IMR-90 (cell line): Measurements from ENCODE around the gene OSBPL2. TPM values are rescaled to one million over a fixed set of nuclear protein-coding genes. Genes with fewer than 3 reads are reported as not detected.

Experiments
- ATAC-seq: fragments of 200-7000 bp; cut with Tn5 transposase; 2 replicates; pipeline ENCODE4 v1.9.1; 2020; ENCODE audit warnings: low read depth, mild to moderate bottlenecking, moderate library complexity
- BruUV-seq: library from RNA; stranded (reverse); fragments of 400-500 nt; replicated peaks from 2 replicates; lab custom pipeline; 2021; lab: Mats Ljungman, UMichigan
- CTCF ChIA-PET: fragments of 300-600 bp; formaldehyde crosslinking; extraction: SDS; loops from one replicate; lab custom pipeline; 2021; ENCODE audit warnings: antibody characterized with exemption; lab: Yijun Ruan, JAX
- POLR2A ChIA-PET: fragments of 300-600 bp; sonication (Branson Sonifier 250); formaldehyde crosslinking; loops from one replicate; lab custom pipeline; 2022; ENCODE audit warnings: antibody characterized with exemption; ENCODE audit not compliant: unreplicated experiment; lab: Charles Lee
- DNase-seq: peaks from one replicate; pipeline ENCODE4 v3.0.0; 2013
- H2AFZ ChIP-seq: replicated peaks from 2 replicates; pipeline ENCODE3; 2013; ENCODE audit warnings: low read length, mild to moderate bottlenecking; ENCODE audit not compliant: poor library complexity
- H2AK5ac ChIP-seq: 2 replicates; pipeline ENCODE4 v1.6.1; 2013; ENCODE audit warnings: low read depth, low read length, inconsistent platforms
- H2AK9ac ChIP-seq: replicated peaks from 2 replicates; pipeline ENCODE3; 2013; ENCODE audit warnings: mild to moderate bottlenecking, low read depth, low read length, moderate library complexity; ENCODE audit not compliant: poor library complexity
- H2BK120ac ChIP-seq: 2 replicates; pipeline ENCODE4 v1.6.1; 2013; ENCODE audit warnings: low read depth, low read length, inconsistent platforms
- H2BK15ac ChIP-seq: 3 replicates; pipeline ENCODE4 v1.6.1; 2013; ENCODE audit warnings: low read depth, low read length, inconsistent platforms
- H2BK20ac ChIP-seq: 2 replicates; pipeline ENCODE4 v1.6.1; 2013; ENCODE audit warnings: low read depth, mild to moderate bottlenecking, inconsistent platforms, low read length, moderate library complexity
- H2BK5ac ChIP-seq: 2 replicates; pipeline ENCODE4 v1.6.1; 2013; ENCODE audit warnings: mild to moderate bottlenecking, low read depth, low read length, inconsistent platforms; ENCODE audit not compliant: poor library complexity, severe bottlenecking
- H3K14ac ChIP-seq: replicated peaks from 2 replicates; pipeline ENCODE4 v1.6.1; 2013; ENCODE audit warnings: low read depth, low read length, inconsistent platforms
- H3K18ac ChIP-seq: 2 replicates; pipeline ENCODE4 v1.6.1; 2013; ENCODE audit warnings: low read depth, low read length, control low read depth
- H3K23ac ChIP-seq: 2 replicates; pipeline ENCODE4 v1.6.1; 2013; ENCODE audit warnings: low read depth, low read length, inconsistent platforms
- H3K27ac ChIP-seq: 2 replicates; pipeline ENCODE4 v1.5.1; 2013; ENCODE audit warnings: mild to moderate bottlenecking, control low read depth, low read length; ENCODE audit not compliant: insufficient read depth
- H3K27me3 ChIP-seq: 2 replicates; pipeline ENCODE4 v1.6.1; 2013; ENCODE audit warnings: low read length; ENCODE audit not compliant: control insufficient read depth, insufficient read depth
- H3K36me3 ChIP-seq: 2 replicates; pipeline ENCODE4 v1.6.1; 2013; ENCODE audit warnings: low read length, mixed read lengths; ENCODE audit not compliant: control insufficient read depth, insufficient read depth
- H3K4ac ChIP-seq: 2 replicates; pipeline ENCODE4 v1.6.1; 2013; ENCODE audit warnings: low read depth, low read length, inconsistent platforms
- H3K4me1 ChIP-seq: 2 replicates; pipeline ENCODE4 v1.6.1; 2013; ENCODE audit warnings: low read length, mixed read lengths; ENCODE audit not compliant: control insufficient read depth, insufficient read depth
- H3K4me2 ChIP-seq: 2 replicates; pipeline ENCODE4 v1.6.1; 2013; ENCODE audit warnings: low read depth, mild to moderate bottlenecking, control low read depth, low read length, moderate library complexity
- H3K4me3 ChIP-seq: 2 replicates; pipeline ENCODE4 v1.5.1; 2013; ENCODE audit warnings: low read depth, mild to moderate bottlenecking, control low read depth, low read length, moderate library complexity; ENCODE audit not compliant: insufficient read depth
- H3K56ac ChIP-seq: 2 replicates; pipeline ENCODE4 v1.6.1; 2013; ENCODE audit warnings: low read length, inconsistent platforms; ENCODE audit not compliant: insufficient read depth; ENCODE audit errors: extremely low read depth
- H3K79me1 ChIP-seq, 2 experiments: 2 replicates each; pipeline ENCODE4 v1.6.1; 2013; ENCODE audit warnings: low read length in 2 of 2, inconsistent platforms in 1 of 2, low read depth in 1 of 2
- H3K9ac ChIP-seq: 2 replicates; pipeline ENCODE4 v1.6.1; 2013; ENCODE audit warnings: low read depth, low read length, control low read depth
- H3K9me1 ChIP-seq: 2 replicates; pipeline ENCODE4 v1.6.1; 2013; ENCODE audit warnings: low read length, inconsistent platforms; ENCODE audit not compliant: insufficient read depth
- H3K9me3 ChIP-seq: 2 replicates; pipeline ENCODE4 v1.6.1; 2013; ENCODE audit warnings: low read length; ENCODE audit not compliant: control insufficient read depth, insufficient read depth
- H4K20me1 ChIP-seq: 2 replicates; pipeline ENCODE4 v1.6.1; 2013; ENCODE audit warnings: low read length, inconsistent platforms; ENCODE audit not compliant: insufficient read depth
- H4K5ac ChIP-seq: 2 replicates; pipeline ENCODE4 v1.6.1; 2013; ENCODE audit warnings: mild to moderate bottlenecking, low read depth, low read length, control low read depth
- H4K8ac ChIP-seq, 2 experiments: 2 replicates each; pipeline ENCODE4 v1.6.1; 2013; ENCODE audit warnings: low read depth in 2 of 2, low read length in 2 of 2, control low read depth in 1 of 2, inconsistent platforms in 1 of 2
- H4K91ac ChIP-seq: 2 replicates; pipeline ENCODE4 v1.6.1; 2013; ENCODE audit warnings: low read depth, low read length, inconsistent platforms; ENCODE audit not compliant: insufficient read depth
- BHLHE40 ChIP-seq: fragments of 150-350 bp; IDR thresholded peaks from 2 replicates; pipeline ENCODE4 v1.6.1; 2016; ENCODE audit warnings: mild to moderate bottlenecking, low read depth, low read length
- CEBPB ChIP-seq: IDR thresholded peaks from 2 replicates; pipeline ENCODE4 v1.6.1; 2012; ENCODE audit warnings: low read depth, low read length, improper control_type of control experiment
- CHD1 ChIP-seq: IDR thresholded peaks from 2 replicates; pipeline ENCODE4 v1.6.1; 2012; ENCODE audit warnings: low read depth, low read length, improper control_type of control experiment
- CTCF ChIP-seq: conservative IDR thresholded peaks from 2 replicates; pipeline ENCODE4 v1.5.1; 2012; ENCODE audit warnings: mild to moderate bottlenecking, low read depth, low read length, improper control_type of control experiment
- ELK1 ChIP-seq: fragments of 150-350 bp; IDR thresholded peaks from 2 replicates; pipeline ENCODE4 v1.6.1; 2016; ENCODE audit warnings: low read depth, mild to moderate bottlenecking, low read length, moderate library complexity, borderline replicate concordance
- FOS ChIP-seq: fragments of 150-350 bp; IDR thresholded peaks from 2 replicates; pipeline ENCODE4 v1.6.1; 2016; ENCODE audit warnings: low read depth, low read length
- MAFK ChIP-seq: IDR thresholded peaks from 2 replicates; pipeline ENCODE4 v1.6.1; 2012; ENCODE audit warnings: low read depth, low read length, improper control_type of control experiment
- MAZ ChIP-seq: IDR thresholded peaks from 2 replicates; pipeline ENCODE4 v1.6.1; 2012; ENCODE audit warnings: low read depth, mild to moderate bottlenecking, low read length, improper control_type of control experiment, moderate library complexity, borderline replicate concordance
- MXI1 ChIP-seq: IDR thresholded peaks from 2 replicates; pipeline ENCODE4 v1.6.1; 2012; ENCODE audit warnings: low read depth, mild to moderate bottlenecking, low read length, moderate library complexity, borderline replicate concordance
- NFE2L2 ChIP-seq: fragments of 150-350 bp; IDR thresholded peaks from 2 replicates; pipeline ENCODE4 v1.6.1; 2016; ENCODE audit warnings: low read depth, mild to moderate bottlenecking, low read length
- POLR2A ChIP-seq: IDR thresholded peaks from 2 replicates; pipeline ENCODE4 v1.6.1; 2012; ENCODE audit warnings: mild to moderate bottlenecking, low read depth, low read length
- RAD21 ChIP-seq: IDR thresholded peaks from 2 replicates; pipeline ENCODE4 v1.6.1; 2012; ENCODE audit warnings: low read length, improper control_type of control experiment
- RCOR1 ChIP-seq: IDR thresholded peaks from 2 replicates; pipeline ENCODE4 v1.6.1; 2012; ENCODE audit warnings: mild to moderate bottlenecking, low read length, improper control_type of control experiment; ENCODE audit not compliant: insufficient replicate concordance
- RFX5 ChIP-seq: IDR thresholded peaks from 2 replicates; pipeline ENCODE4 v1.8.0; 2012; ENCODE audit warnings: low read depth, mild to moderate bottlenecking, low read length, moderate library complexity
- SMC3 ChIP-seq: fragments of 150-350 bp; IDR thresholded peaks from 2 replicates; pipeline ENCODE4 v1.6.1; 2016; ENCODE audit warnings: low read depth, mild to moderate bottlenecking, antibody characterized with exemption, low read length, moderate library complexity
- USF2 ChIP-seq: fragments of 150-350 bp; IDR thresholded peaks from 2 replicates; pipeline ENCODE4 v1.6.1; 2017; ENCODE audit warnings: mild to moderate bottlenecking, antibody characterized with exemption, low read length, low read depth
- WGBS, 2 experiments: methylation state at CpG; one replicate each; pipeline versions ENCODE4 v1.1.5 to v1.1.7; 2013; ENCODE audit warnings: missing lambda C conversion rate in 2 of 2; ENCODE audit not compliant: insufficient read length in 1 of 2; ENCODE audit errors: extremely low coverage in 2 of 2; 5-methylcytosine and 5-hydroxymethylcytosine counted together
- dilution Hi-C: fragments of 300-500 bp; cut with HindIII; formaldehyde crosslinking; loops from one replicate; pipeline ENCODE4 v1.14.3; 2018; ENCODE audit warnings: low sequenced_read_pairs; ENCODE audit not compliant: unreplicated experiment
- in situ Hi-C: fragments of 300-500 bp; cut with MboI; formaldehyde crosslinking; loops from 3 replicates; pipeline ENCODE4 v1.14.3; 2019; ENCODE audit warnings: low sequenced_read_pairs, inconsistent platforms, mixed read lengths
- intact Hi-C: fragments of 100-400 bp; cut with micrococcal nuclease; formaldehyde crosslinking; loops from 2 replicates; pipeline ENCODE4 v1.10.0; 2022
- polyA plus RNA-seq, 3 experiments: library from polyadenylated mRNA; depleted of rRNA; stranded (reverse); fragments of >200 nt; gene quantifications; 2 replicates each; pipeline ENCODE4 v1.2.3, GENCODE V29; 2012; ENCODE audit warnings: low replicate concordance in 1 of 3
- total RNA-seq: library from RNA; depleted of rRNA; stranded (reverse); fragments of >200 nt; gene quantifications from 2 replicates; pipeline ENCODE4 v1.2.3, GENCODE V29; 2012

Gene OSBPL2
- total and polyA plus RNA-seq, 2 of the 4 experiments (the other 2 are of a cell fraction): 19.3 to 27.6 TPM

GRCh38 chr20:62334881-62335280 is 96.6 kb downstream of the OSBPL2 start:
- H3K9me1 ChIP-seq: no peaks in the 10 kb centered on the region
- no peak overlapping the region for H3K14ac ChIP-seq
- no peak overlapping the region for H2AK9ac ChIP-seq
- dilution Hi-C loops (no loop called here), intact Hi-C loops (no loop called here), in situ Hi-C loops (no loop called here)
- no peaks in the 10 kb centered on the region; the same call in 1 of the 2 replicates for H4K20me1 ChIP-seq
- no peak overlapping the region for H2BK15ac ChIP-seq
- H3K56ac ChIP-seq: no peak overlapping the region
- BruUV-seq: no TSS peak
- H2BK120ac ChIP-seq: no peak overlapping the region
- no peaks in the 10 kb centered on the region for H3K4me1 ChIP-seq
- H3K79me1 ChIP-seq: no peaks in the 10 kb centered on the region
- ChIA-PET POLR2A (no interaction called here), CTCF (no interaction called here)
- no peaks in the 10 kb centered on the region for H3K27me3 ChIP-seq
- peaks cover 32% of the 10 kb centered on the region for H3K36me3 ChIP-seq
- no peak overlapping the region for H3K23ac ChIP-seq
- H2BK5ac ChIP-seq: no peak overlapping the region
- no peak overlapping the region for H3K27ac ChIP-seq
- H2AK5ac ChIP-seq: no peak overlapping the region
- no peaks in the 10 kb centered on the region for H3K9me3 ChIP-seq
- no peak overlapping the region for H2AFZ ChIP-seq
- no peak overlapping the region for H4K91ac ChIP-seq
- H3K4ac ChIP-seq: no peak overlapping the region
- H3K4me2 ChIP-seq: no peak overlapping the region
- no peak for ATAC-seq
- no peak overlapping the region for H4K5ac ChIP-seq
- no peak for TF ChIP-seq MAFK
- no peak for TF ChIP-seq CHD1
- TF ChIP-seq ELK1: no peak
- TF ChIP-seq BHLHE40: no peak
- TF ChIP-seq FOS: no peak
- TF ChIP-seq CEBPB: no peak
- TF ChIP-seq POLR2A: no peak
- no peak for TF ChIP-seq RCOR1
- no peak for TF ChIP-seq RFX5
- TF ChIP-seq MXI1: no peak
- no peak for TF ChIP-seq MAZ
- no peak for TF ChIP-seq CTCF
- no peak for TF ChIP-seq RAD21
- no peak for TF ChIP-seq SMC3
- no peak for TF ChIP-seq USF2
- TF ChIP-seq NFE2L2: no peak
- H2BK20ac ChIP-seq: no peak overlapping the region
- DNase-seq: no peak
- H4K8ac ChIP-seq: no peak overlapping the region
- H3K18ac ChIP-seq: no peak overlapping the region
- WGBS, 2 experiments: 81% methylated on average over 3 of the region's 13 CpGs; no CpG with 5 or more reads in 1 of the 2 experiments
- H3K4me3 ChIP-seq: no peak overlapping the region
- no peak overlapping the region for H3K9ac ChIP-seq
